ENCODE data around the gene CNTNAP2. TPM values are rescaled to one million over a fixed set of nuclear protein-coding genes. Genes with fewer than 3 reads are reported as not detected.

The CNTNAP2 gene
- total RNA-seq, 1 experiment from 2014 or later: 0.03 TPM

GRCh38 chr7:147047696-147048095 lies 931.1 kb downstream of the CNTNAP2 start:
- no peaks in the 10 kb centered on the region for H3K27me3 ChIP-seq (ENCODE audit: control insufficient read depth, insufficient read depth, low read length)
- no peak overlapping the region for H3K27ac ChIP-seq (ENCODE audit: low read length)
- intact Hi-C loops (cut with micrococcal nuclease; ENCODE audit: unreplicated experiment) (no loop called here), in situ Hi-C loops (cut with HindIII; ENCODE audit: low pct_unique_long_range_greater_than_20kb, low sequenced_read_pairs) (no loop called here)
- H3K36me3 ChIP-seq (ENCODE audit: control insufficient read depth, insufficient read depth, low read length): no peaks in the 10 kb centered on the region
- ATAC-seq (no peak), DNase-seq (ENCODE audit: low read depth, low spot score) (no peak)
- no peaks in the 10 kb centered on the region for H3K4me1 ChIP-seq (ENCODE audit: control insufficient read depth, insufficient read depth, low read length)
- TF ChIP-seq TCF7L2 (IDR thresholded peaks at IDR 0.05; ENCODE audit: low read depth, low read length) (no peak), SIN3A (IDR thresholded peaks at IDR 0.05; ENCODE audit: borderline replicate concordance, insufficient read depth, low read depth, low read length) (no peak)
- ChIA-PET CTCF (no interaction called here), POLR2A (no interaction called here)
- no peak overlapping the region for H3K4me3 ChIP-seq (ENCODE audit: low read depth in 2 of 2, low read length in 2 of 2)
- BruUV-seq (replicated peaks): no TSS peak
- H3K9me3 ChIP-seq (ENCODE audit: control insufficient read depth, insufficient read depth, low read depth, low read length): no peaks in the 10 kb centered on the region

- in situ Hi-C loops (cut with HindIII; ENCODE audit: low pct_unique_long_range_greater_than_20kb, low sequenced_read_pairs) (no loop called here), intact Hi-C loops (cut with micrococcal nuclease; ENCODE audit: unreplicated experiment) (no loop called here)
- no peak for ATAC-seq
- Histone ChIP-seq H3K9me3 (ENCODE audit: control insufficient read depth, insufficient read depth, low read depth, low read length) (no peaks in the 10 kb centered on the region), H3K4me3 (ENCODE audit: low read depth in 2 of 2, low read length in 2 of 2) (no peak overlapping the region), H3K27me3 (ENCODE audit: control insufficient read depth, insufficient read depth, low read length) (no peaks in the 10 kb centered on the region), H3K27ac (ENCODE audit: low read length) (no peak overlapping the region), H3K4me1 (ENCODE audit: control insufficient read depth, insufficient read depth, low read length) (no peaks in the 10 kb centered on the region), H3K36me3 (ENCODE audit: control insufficient read depth, insufficient read depth, low read length) (no peaks in the 10 kb centered on the region)
- BruUV-seq (replicated peaks): no TSS peak
- DNase-seq (ENCODE audit: low read depth, low spot score): no peak
- POLR2A ChIA-PET: no interaction called here
- CTCF ChIA-PET: no interaction called here
- no peak for TF ChIP-seq REST (IDR thresholded peaks at IDR 0.05; ENCODE audit: insufficient read depth in 1 of 2, low read depth in 2 of 2, low read length in 1 of 2)
- no peak for TF ChIP-seq SIN3A (IDR thresholded peaks at IDR 0.05; ENCODE audit: borderline replicate concordance, insufficient read depth, low read depth, low read length)
- TF ChIP-seq CTCF (IDR thresholded peaks at IDR 0.05): no peak
- TF ChIP-seq POLR2AphosphoS5 (IDR thresholded peaks at IDR 0.05; ENCODE audit: low read depth, low read length): no peak
- no peak for TF ChIP-seq TCF7L2 (IDR thresholded peaks at IDR 0.05; ENCODE audit: low read depth, low read length)
Measured at GRCh38 chr7:147048864-147049263, 932.3 kb downstream of the CNTNAP2 start.

- Histone ChIP-seq H3K36me3 (ENCODE audit: control insufficient read depth, insufficient read depth, low read length) (no peaks in the 10 kb centered on the region), H3K27ac (ENCODE audit: low read length) (no peak overlapping the region), H3K4me1 (ENCODE audit: control insufficient read depth, insufficient read depth, low read length) (no peaks in the 10 kb centered on the region), H3K9me3 (ENCODE audit: control insufficient read depth, insufficient read depth, low read depth, low read length) (no peaks in the 10 kb centered on the region), H3K27me3 (ENCODE audit: control insufficient read depth, insufficient read depth, low read length) (no peaks in the 10 kb centered on the region), H3K4me3 (ENCODE audit: low read depth in 2 of 2, low read length in 2 of 2) (no peak overlapping the region)
- ChIA-PET POLR2A (no interaction called here), CTCF (no interaction called here)
- ATAC-seq (no peak), DNase-seq (ENCODE audit: low read depth, low spot score) (no peak)
- in situ Hi-C loops (cut with HindIII; ENCODE audit: low pct_unique_long_range_greater_than_20kb, low sequenced_read_pairs) (no loop called here), intact Hi-C loops (cut with micrococcal nuclease; ENCODE audit: unreplicated experiment) (no loop called here)
- BruUV-seq (replicated peaks): no TSS peak
- TF ChIP-seq REST (IDR thresholded peaks at IDR 0.05; ENCODE audit: insufficient read depth in 1 of 2, low read depth in 2 of 2, low read length in 1 of 2) (no peak), POLR2AphosphoS5 (IDR thresholded peaks at IDR 0.05; ENCODE audit: low read depth, low read length) (no peak), TCF7L2 (IDR thresholded peaks at IDR 0.05; ENCODE audit: low read depth, low read length) (no peak), SIN3A (IDR thresholded peaks at IDR 0.05; ENCODE audit: borderline replicate concordance, insufficient read depth, low read depth, low read length) (no peak), CTCF (IDR thresholded peaks at IDR 0.05) (no peak)
Measured at GRCh38 chr7:147052818-147053217, 936.2 kb downstream of the CNTNAP2 start.
